Right renal cortex interstitium (tissue), 3 donors: ENCODE results near the gene TNFSF13B. TPM values are rescaled to one million over a fixed set of nuclear protein-coding genes. Genes with fewer than 3 reads are reported as not detected.
"Not testable (repeated sequence)": the region's sequence is repeated elsewhere in the genome, so short reads cannot be mapped to it uniquely, and the experiment has no call there.

Experiments used
- DNase-seq, 3 donors: peaks; one replicate each; pipeline ENCODE4 v3.0.0-alpha.2; 2013; ENCODE audit warnings: low read depth in 3 of 3, low spot score in 2 of 3
- polyA plus RNA-seq, 3 donors: library from polyadenylated mRNA; unstranded; fragments of 120-200 nt; gene quantifications; one replicate each; pipeline ENCODE4 v1.2.1, GENCODE V29; 2013; ENCODE audit not compliant: insufficient read length in 3 of 3

The TNFSF13B gene
- polyA plus RNA-seq, 3 donors, result 0.94 to 1.9 (median 1.1) TPM

DNA sequence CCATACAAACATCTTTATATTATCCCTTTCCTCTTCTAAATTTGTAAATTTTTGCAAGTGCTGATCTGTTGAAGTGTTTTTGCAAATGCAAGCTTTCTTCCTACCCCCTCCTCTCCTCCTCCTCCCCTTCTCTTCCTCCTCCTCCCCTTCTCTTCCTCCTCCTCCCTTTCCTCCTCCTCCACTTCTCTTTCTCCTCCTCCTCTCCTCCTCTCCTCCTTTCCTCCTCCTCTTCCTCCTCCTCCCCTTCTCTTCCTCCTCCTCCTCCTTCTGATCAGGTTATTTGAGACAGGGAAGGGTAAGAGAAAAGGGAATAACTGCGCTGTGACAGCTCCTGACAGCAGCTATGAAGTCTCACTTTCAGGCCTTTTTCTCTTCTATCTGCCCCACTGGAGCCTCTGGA, 8.9 kb downstream of the TNFSF13B start:
- no peak for DNase-seq

DNA sequence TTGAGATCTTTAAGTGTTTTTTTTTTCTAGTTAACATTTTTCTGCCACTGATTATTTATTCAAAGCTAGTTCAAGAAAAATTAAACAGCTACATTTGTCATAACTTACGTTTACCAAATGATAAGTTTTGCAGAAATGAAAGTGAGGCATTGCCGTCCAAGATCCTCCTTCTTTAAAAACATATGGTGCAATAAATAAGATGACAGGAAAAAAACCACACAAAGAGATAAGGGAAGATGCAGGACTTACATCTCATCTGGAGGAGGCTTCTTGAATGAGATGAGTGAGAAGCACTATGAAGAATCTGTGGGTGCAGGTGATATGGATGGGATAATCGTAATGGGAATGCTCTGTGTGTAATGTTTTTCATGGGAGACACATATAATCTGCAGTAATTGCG, 12.4 kb downstream of the TNFSF13B start:
- DNase-seq, result no peak

DNA sequence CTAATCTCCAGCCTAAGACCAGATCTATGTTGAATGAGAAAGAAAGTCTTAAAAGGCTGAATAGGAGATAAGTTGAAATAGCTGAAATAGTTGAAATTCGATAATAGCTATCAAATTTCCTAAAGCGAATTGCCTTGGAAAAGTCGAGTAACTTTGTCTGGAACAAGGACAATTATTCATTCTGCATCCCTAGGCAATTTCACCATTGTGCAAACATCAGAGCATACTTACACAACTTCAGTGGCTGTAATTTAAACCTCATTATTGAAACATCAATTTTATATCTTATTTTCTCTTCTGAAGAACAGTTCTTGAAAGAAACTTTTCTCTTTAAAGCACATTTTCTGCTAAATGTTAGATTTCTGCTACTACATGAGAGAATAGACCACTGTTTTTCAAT, 13.6 kb downstream of the TNFSF13B start:
- no peak for DNase-seq

DNA sequence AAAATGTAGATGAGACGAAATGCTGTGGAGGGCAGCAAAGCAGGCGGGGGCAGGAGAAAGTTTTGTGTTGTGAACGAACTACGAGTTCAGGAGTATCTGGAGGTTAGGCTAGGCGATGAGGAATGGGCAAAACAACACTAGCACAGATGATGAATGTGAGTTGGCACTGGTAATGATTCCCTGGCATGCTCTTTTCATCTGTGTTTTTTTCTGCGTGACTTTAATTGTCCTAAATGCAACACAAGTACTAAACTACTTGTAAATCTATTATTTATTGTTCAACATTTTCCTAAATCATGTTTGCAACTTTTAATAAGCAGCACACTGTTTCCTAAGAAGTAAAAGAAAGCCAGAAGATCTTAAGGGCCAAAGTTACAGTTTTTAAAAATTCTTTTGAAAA, 19.2 kb downstream of the TNFSF13B start:
- no peak for DNase-seq

DNA sequence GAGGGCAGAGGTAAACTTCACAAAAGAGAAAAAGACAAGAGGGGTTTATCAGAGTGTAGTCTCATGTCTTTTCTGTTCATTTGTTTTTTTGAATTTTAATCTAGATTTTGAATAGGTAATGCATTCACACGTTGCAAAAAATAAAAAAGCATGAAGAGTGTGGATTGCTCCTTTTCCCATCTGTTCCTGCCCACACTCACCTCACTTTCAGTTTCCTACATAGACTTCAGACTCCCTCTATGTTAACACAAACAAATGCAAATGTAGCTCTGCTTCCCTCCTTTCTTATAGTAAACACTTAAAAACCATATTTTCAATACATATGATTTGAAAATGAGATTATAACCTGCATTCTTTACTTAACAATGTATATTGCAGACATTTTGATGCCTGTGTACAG, 20.3 kb downstream of the TNFSF13B start:
- DNase-seq, result no peak

DNA sequence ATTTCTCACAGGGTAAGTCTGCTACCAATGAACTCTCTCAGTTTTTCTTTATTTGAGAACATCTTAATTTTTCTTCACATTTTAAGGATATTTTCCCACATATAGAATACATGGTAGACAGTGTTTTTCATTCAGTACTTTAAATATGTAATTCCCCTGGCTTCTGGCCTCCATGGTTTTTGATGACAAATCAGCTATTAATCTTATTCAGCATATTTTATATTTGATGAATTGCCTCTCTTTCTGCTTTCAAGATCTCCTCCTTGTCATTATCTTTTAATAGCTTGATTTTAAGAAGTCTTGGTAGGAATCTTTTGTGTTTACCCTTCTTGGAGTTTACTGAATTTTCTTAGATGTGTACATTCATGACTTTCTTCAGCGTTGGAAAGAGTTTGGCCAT, 27.6 kb downstream of the TNFSF13B start:
- DNase-seq, result no peak

DNA sequence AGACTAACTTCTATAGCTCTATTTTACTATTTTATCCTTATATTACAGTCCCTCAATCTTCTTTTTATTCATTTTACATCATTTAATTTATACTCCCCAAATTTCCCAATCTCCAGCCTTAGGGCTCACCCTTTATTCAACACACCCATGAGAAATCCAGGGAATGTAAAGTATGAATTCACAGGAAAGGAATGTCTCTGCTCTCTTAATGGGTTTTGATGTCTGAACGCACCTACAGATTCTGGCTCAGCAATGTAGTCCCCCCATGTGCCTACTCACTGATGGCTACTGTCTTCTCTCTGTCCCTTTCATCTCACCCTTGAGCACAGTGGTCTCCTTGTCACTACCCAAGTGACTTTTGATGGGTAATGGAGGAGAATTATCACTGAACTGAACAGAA, 32.8 kb downstream of the TNFSF13B start:
- no peak for DNase-seq

DNA sequence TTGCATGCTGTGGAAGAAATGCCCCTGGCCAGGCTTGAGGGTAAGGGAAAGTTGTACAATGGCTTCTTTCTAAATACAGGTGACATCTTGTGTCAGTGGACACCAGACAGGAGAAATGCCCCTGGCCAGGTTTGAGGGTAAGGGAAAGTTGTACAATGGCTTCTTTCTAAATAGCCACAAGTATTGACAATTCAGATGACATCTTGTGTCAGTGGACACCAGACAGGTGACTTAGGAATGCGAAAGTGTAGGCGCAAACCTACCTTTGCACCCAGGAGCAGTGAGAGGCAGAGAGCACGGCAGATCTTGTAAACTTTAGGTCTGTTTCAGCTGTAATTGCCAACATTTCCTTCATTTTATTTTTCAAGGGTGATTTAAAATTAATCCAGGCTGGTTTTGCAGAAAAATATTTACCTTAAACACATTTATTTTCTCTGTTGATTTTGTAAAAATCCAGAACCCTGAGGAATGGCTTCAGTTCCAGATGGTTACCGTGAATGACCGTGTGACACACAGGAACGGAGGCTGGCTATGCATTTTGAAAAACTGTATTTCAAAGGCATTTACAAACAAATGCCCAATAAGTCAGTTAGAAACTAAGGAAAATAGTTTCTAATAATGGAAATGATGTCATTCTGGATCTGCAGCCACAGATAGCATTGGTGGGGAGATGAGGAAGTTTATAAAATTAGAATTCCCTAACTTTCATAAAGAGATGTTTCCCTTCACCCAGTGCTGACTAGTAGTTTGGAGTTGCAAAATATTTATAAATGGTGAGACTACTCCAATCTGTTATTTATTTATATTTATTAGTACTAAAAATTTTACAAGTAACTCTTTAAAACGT, 34.9 kb downstream of the TNFSF13B start:
- DNase-seq, result no peak

DNA sequence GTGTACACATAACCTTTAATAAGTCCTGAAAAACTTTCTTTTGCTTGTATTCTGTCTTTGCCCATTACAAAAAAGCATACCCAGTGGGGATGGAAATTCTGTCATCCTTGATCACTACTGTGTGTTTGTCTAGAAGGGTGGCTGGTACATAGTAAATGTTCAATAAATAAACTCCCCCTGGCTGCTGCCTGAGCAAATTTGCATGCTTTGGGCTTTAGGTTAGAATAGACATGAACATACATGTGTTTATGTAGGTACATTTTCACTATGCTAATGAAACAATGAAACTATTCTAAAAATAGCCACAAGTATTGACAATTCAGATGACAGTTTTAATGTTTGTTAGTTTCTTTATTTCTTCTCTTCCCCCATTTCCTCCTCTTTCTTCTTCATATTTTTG, 36.1 kb downstream of the TNFSF13B start:
- no peak for DNase-seq

DNA sequence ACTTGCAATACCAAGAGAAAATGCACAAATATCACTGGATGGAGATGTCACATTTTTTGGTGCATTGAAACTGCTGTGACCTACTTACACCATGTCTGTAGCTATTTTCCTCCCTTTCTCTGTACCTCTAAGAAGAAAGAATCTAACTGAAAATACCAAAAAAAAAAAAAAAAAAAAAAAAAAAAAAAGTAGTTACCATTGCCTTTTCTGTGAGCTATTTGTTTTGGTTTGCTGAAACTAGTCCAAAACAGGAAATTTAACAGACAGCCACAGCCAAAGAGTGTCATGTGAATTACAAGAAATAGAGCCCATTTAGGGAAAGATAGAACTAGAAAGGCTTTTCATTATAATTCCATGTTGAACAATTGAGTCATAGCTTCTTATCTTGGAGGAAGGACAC, 37.3 kb downstream of the TNFSF13B start:
- no peak for DNase-seq

DNA sequence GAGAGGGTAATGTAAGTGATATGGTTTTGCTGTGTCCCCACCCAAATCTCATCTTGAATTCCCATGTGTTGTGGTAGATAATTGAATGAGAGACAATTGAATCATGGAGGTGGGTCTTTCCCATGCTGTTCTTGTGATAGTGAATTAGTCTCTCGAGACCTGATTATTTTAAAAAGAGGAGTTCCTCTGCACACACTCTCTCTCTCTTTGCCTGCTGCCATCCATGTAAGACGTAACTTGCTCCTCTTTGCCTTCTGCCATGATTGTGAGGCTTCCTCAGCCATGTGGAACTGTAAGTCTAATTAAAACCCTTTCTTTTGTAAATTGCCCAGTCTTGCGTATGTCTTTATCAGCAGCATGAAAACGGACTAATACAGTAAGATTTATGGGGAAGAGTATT, 42.1 kb downstream of the TNFSF13B start:
- not testable (repeated sequence) for DNase-seq

DNA sequence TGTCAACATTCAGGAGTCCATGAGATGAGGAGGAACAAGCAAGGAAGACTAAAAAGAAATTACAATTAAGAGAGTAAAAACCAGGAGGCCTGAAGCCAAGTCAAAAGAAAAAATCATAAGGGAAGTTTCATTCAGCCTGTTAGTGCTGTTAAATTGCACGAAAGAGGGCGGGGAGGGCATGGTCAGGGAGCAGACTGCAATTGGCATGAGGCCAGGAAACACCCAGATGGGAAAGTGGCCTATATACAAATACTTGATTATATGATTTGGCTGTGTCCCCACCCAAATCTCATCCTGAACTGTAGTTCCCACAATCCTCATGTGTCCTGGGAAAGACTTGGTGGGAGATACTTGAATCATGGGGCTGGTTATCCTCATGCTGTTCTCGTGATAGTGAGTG, 43.9 kb downstream of the TNFSF13B start:
- DNase-seq, result no peak

DNA sequence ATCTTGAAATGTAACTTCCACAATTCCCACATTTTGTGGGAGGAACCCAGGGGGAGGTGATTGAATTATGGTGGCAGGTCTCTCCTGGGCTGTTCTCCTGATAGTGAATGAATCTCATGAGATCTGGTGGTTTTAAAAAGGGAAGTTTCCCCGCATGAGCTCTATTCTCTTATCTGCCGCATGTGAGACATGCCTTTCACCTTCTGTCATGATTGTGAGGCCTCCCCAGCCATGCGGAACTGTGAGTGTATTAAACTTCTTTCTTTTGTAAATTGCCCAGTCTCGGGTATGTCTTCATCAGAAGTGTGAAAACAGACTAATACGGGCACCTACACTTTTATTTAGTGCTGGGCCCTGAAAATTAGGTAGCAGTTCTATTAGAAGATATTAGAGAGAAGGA, 45.8 kb downstream of the TNFSF13B start:
- DNase-seq, result no peak

DNA sequence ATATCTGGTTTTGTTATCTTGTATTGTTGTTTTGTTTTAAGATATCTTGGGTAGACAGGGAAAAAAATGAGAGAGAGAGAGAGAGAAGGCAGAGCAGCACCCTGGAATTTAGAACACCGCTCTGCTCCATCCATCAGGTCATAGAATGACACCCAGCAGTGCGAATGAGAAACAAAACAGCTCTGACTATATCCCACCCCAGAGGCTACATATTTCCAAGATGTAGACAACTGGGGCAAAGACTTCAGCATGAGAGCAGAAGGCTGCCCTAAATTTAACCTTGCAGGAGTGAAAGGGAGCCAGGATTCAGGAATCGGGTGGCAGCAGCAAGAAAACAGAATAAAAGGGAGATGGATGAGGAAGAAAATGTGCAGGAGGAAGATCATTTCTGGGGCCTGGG, 46.5 kb downstream of the TNFSF13B start:
- no peak for DNase-seq

DNA sequence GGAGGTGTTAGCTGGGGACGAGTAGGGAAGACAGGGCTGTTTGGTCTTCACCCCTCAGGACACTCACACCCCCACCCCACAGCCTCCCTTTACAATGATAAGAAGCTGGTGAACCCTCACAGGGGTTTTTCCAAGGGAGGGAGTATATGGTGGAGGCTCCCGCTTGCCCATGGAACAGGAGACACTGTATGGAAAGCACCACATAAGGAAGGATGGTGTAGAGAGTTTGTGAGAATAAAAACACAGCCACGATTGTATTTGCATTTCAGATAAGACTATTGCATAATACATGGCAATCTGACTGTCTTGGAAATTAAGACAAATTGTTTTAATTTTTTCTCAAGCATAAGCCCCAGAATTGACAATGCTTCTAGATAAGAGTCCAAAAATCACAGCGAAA, 46.9 kb downstream of the TNFSF13B start:
- DNase-seq, result no peak

DNA sequence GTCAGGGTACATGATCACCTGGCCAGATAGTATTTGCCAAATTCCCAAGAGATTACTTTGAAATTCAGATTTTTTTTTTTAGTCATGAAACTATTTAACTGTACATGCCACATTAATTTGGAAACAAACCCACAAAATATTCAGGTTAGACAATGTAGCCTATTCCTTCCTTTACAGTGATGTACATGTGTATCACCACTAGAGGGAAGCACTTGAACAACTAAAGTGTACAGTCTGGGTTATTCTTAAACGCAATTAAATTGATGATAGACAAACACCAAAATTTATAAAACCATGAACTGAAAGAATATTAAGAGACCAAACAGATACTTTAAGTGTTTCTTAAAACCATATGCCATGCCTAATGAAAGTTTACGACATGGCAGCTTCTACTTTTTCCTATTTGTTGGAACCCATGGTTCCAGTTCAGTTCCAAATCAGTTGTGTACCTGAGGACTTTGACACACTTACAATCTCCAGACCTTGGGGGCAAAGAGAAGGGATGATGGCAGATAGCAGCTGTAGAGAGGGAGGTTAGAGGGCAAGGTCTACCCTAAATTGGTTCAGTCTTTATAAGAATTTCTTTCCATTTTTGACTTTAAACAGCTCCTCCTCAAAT, 52.8 kb downstream of the TNFSF13B start:
- DNase-seq, result peak in 2 of 3 donors; percentile 8 to 25

DNA sequence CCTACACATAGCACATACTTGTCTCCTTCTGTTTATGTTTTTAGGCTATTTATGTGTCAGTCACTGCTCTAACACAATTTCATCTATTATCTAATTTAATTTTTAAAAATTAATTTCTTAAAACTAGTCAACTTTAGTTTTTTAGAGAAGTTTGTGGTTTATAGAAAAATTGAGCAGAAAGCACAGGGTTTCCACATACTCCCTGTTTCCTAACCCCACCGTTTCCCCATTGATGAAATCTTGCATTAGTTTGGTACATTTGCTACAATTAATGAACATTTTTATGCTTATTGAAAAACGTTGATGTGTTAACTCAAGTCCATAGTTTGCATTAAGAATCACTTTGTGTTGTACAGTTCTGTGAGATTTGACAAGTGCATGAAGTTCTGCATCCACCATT, 53.5 kb downstream of the TNFSF13B start:
- no peak for DNase-seq

DNA sequence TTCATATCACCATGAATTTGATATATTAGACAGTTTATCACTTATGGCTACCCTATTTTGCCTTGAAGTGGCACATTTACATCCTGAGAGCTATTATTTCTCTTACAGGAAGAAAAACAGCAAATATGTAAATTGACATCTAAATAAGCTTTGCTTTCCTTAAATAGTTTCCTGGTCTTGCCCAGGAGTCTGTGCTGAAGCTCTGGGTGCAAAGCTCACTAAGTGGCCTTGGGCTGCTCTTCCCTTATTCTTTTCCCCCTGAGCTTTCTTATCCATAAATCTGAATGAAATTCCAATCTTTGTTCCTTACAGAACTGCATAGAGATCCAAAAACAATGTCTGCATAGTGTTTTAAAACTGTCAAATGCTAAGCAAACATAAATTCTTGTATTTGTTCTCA, 56.3 kb downstream of the TNFSF13B start:
- DNase-seq, result no peak

DNA sequence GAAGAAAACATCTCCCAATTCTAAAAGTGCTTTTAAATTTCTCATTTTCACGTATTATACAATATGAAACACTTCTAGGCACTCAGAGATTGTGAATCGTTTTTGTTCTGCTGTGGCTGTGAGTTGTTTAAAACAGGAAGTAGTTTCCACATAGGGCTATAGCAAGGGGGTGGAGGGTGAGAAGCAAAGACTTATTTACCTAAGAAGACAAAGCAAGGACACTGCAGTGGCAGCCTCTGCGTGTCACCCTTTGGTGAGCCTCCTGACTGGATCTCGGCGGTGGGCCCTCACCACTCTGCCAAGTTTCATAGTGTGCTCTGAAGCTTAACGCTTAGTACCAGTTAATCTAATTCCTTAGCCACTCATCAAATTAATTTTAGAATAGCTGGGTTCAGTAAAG, 56.8 kb downstream of the TNFSF13B start:
- DNase-seq, result no peak

DNA sequence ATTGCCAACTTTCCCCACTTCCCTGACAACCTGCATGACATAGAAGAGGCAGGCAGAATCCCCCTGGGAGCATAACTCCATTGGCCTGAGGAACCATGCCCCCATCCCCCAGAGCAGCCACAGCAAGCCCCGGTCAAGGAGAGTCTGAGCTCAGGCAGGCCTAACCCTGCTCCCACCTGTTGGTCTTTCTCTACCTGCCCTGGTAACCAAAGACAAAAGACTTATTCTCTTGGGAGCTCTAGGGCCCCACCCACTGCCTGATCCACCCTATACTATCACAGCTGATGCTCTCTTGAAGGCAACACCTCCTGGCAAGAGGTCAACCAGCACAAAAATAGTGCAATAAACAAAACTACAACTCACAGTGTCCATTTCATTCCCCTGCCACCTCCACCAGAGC, 59.3 kb downstream of the TNFSF13B start:
- DNase-seq, result no peak

DNA sequence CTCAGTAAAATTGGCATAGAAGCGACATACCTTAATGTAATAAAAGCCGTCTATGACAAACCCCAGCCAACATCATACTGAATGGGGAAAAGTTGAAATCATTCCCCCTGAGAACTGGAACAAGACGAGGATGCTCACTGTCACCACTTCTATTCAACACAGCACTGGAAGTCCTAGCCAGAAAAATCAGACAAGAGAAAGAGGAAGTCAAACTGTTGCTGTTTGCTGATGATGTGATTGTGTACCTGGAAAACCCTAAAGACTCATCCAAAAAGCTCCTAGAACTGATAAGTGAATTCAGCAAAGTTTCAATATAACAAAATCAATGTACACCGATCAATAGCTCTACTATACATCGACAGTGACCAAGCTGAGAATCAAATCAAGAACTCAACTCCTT, 63.3 kb downstream of the TNFSF13B start:
- no peak for DNase-seq
